ENCODE measurements around the gene EFCAB7.

Gene EFCAB7, protein sequence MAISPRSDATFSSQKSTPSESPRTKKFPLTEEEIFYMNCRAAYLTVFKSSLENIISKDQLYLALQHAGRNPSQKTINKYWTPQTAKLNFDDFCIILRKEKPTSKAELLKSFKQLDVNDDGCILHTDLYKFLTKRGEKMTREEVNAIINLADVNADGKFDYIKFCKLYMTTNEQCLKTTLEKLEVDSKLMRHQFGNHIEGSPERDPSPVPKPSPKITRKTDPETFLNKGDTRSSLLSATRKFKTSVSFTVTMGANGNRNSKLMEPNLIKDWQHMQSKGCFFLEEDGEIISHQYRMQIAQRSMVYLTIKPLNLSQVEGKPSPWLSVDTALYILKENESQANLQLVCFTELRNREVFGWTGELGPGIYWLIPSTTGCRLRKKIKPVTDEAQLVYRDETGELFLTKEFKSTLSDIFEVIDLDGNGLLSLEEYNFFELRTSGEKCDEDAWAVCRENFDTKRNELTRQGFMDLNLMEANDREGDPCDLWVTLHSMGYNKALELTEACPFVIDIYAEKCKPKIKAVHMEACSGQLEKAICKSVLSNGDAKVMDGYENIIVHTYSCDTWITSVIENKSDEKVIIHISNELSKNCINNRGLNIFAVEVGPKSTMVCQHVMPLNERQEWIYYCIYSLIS

DNA sequence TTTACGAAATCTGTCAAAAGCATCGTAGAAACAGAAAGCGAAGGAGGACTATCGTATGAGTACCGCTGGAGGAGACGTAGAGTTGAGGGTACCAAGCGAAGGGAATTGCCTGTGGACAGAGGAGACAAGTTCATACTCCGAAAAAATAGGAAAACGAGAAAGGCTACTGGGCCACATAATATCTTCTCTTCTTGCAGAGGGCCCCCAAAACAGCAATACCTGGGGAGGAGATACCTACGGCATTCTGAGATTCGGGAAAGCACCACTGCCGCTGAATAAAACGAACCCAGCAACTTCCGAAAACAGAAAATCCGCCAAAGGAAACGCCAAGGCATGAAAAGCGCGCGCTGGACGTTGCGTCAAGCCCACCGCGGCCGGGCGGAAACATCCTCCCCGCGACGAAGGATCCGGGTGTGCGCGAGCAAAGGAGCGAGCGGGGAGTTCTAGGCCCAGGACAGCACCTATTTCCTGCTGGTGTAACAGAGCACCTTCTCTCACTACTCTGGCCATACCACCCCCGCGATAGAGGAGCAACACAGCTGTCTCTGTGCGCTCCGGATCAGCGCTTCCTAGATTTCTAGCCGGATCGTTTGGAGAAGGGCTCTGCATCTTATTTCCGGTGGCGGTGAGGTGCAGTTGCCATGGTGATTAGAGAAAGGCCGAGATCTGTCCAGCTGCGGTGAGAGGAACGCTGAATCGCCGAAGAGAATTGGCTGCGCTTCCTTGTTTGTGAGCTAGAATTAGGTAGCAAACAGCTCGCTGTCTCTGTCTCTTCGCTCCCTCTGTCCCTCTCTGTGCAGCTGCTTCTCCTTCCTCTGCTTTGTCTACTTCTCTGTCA, at the start of gene EFCAB7, which contains the start of gene ITGB3BP:
EFCAB7 (plus strand) TSS at position 635 of the 838 bp plus-strand sequence. CDS start 2,048 bp downstream, outside the sequence.
ITGB3BP (minus strand) TSS at position 335 of the 838 bp plus-strand sequence; CDS start at position 243, 92 bp downstream.
- POLR2A ChIA-PET: interaction anchor here (0.6 to 2.0 kb wide), 4 partner anchors 15 to 203 kb away, joined by 3 to 4 read pairs (median 4); partner anchors contain the start of gene FOXD3
- no peak for TF ChIP-seq ZNF37A (tag by site-specific recombination; IDR thresholded peaks at IDR 0.05)
- TF ChIP-seq ZBTB26 (tag by site-specific recombination; optimal IDR thresholded peaks at IDR 0.05): peak; percentile 99
- TF ChIP-seq, protein P1, sequence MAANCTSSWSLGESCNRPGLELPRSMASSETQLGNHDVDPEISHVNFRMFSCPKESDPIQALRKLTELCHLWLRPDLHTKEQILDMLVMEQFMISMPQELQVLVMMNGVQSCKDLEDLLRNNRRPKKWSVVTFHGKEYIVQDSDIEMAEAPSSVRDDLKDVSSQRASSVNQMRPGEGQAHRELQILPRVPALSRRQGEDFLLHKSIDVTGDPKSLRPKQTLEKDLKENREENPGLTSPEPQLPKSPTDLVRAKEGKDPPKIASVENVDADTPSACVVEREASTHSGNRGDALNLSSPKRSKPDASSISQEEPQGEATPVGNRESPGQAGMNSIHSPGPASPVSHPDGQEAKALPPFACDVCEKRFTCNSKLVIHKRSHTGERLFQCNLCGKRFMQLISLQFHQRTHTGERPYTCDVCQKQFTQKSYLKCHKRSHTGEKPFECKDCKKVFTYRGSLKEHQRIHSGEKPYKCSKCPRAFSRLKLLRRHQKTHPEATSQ (tag by site-specific recombination; IDR thresholded peaks at IDR 0.05): peak; percentile 100
- peak; percentile 100 for TF ChIP-seq ZNF2 (tag by site-specific recombination; IDR thresholded peaks at IDR 0.05)
- TF ChIP-seq, protein P2, sequence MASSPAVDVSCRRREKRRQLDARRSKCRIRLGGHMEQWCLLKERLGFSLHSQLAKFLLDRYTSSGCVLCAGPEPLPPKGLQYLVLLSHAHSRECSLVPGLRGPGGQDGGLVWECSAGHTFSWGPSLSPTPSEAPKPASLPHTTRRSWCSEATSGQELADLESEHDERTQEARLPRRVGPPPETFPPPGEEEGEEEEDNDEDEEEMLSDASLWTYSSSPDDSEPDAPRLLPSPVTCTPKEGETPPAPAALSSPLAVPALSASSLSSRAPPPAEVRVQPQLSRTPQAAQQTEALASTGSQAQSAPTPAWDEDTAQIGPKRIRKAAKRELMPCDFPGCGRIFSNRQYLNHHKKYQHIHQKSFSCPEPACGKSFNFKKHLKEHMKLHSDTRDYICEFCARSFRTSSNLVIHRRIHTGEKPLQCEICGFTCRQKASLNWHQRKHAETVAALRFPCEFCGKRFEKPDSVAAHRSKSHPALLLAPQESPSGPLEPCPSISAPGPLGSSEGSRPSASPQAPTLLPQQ (tag by site-specific recombination; IDR thresholded peaks at IDR 0.05): peak; percentile 97
- TF ChIP-seq ZNF501 (tag by site-specific recombination; IDR thresholded peaks at IDR 0.05): peak; percentile 100
- TF ChIP-seq, protein P3, sequence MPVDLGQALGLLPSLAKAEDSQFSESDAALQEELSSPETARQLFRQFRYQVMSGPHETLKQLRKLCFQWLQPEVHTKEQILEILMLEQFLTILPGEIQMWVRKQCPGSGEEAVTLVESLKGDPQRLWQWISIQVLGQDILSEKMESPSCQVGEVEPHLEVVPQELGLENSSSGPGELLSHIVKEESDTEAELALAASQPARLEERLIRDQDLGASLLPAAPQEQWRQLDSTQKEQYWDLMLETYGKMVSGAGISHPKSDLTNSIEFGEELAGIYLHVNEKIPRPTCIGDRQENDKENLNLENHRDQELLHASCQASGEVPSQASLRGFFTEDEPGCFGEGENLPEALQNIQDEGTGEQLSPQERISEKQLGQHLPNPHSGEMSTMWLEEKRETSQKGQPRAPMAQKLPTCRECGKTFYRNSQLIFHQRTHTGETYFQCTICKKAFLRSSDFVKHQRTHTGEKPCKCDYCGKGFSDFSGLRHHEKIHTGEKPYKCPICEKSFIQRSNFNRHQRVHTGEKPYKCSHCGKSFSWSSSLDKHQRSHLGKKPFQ (tag by site-specific recombination; IDR thresholded peaks at IDR 0.05): peak; percentile 84
- TF ChIP-seq ZEB2 (tag by site-specific recombination; IDR thresholded peaks at IDR 0.05): peak; percentile 94
- TF ChIP-seq, protein P4, sequence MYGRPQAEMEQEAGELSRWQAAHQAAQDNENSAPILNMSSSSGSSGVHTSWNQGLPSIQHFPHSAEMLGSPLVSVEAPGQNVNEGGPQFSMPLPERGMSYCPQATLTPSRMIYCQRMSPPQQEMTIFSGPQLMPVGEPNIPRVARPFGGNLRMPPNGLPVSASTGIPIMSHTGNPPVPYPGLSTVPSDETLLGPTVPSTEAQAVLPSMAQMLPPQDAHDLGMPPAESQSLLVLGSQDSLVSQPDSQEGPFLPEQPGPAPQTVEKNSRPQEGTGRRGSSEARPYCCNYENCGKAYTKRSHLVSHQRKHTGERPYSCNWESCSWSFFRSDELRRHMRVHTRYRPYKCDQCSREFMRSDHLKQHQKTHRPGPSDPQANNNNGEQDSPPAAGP (tag by site-specific recombination; IDR thresholded peaks at IDR 0.05): peak; percentile 99
- no peak for TF ChIP-seq ZNF677 (tag by site-specific recombination; IDR thresholded peaks at IDR 0.05)
- no peak for TF ChIP-seq ZNF530 (tag by site-specific recombination; IDR thresholded peaks at IDR 0.05; ENCODE audit: low read depth)
- TF ChIP-seq KLF10 (tag by site-specific recombination; IDR thresholded peaks at IDR 0.05): peak; percentile 67; the same call in 1 of the 2 replicates
- peak; percentile 87 for TF ChIP-seq ZNF843 (tag by site-specific recombination; IDR thresholded peaks at IDR 0.05)
- TF ChIP-seq ZSCAN30 (tag by site-specific recombination; IDR thresholded peaks at IDR 0.05): peak; percentile 97
- no peak for TF ChIP-seq ZNF514 (tag by site-specific recombination; IDR thresholded peaks at IDR 0.05)
- TF ChIP-seq ZNF211 (tag by site-specific recombination; IDR thresholded peaks at IDR 0.05; ENCODE audit: low read depth): peak; percentile 65; the same call in 1 of the 2 replicates
- TF ChIP-seq SALL2 (tag by site-specific recombination; IDR thresholded peaks at IDR 0.05; ENCODE audit: borderline replicate concordance): peak; percentile 95; the same call in 1 of the 2 replicates
- TF ChIP-seq, protein P5, sequence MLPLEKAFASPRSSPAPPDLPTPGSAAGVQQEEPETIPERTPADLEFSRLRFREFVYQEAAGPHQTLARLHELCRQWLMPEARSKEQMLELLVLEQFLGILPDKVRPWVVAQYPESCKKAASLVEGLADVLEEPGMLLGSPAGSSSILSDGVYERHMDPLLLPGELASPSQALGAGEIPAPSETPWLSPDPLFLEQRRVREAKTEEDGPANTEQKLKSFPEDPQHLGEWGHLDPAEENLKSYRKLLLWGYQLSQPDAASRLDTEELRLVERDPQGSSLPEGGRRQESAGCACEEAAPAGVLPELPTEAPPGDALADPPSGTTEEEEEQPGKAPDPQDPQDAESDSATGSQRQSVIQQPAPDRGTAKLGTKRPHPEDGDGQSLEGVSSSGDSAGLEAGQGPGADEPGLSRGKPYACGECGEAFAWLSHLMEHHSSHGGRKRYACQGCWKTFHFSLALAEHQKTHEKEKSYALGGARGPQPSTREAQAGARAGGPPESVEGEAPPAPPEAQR (tag by site-specific recombination; IDR thresholded peaks at IDR 0.05): peak; percentile 97
- TF ChIP-seq SP3 (tag by site-specific recombination; IDR thresholded peaks at IDR 0.05): peak; percentile 80
- peak; percentile 89 for TF ChIP-seq GFI1B (tag by site-specific recombination; IDR thresholded peaks at IDR 0.05)
- peak; percentile 98 for TF ChIP-seq MZF1 (tag by site-specific recombination; IDR thresholded peaks at IDR 0.05; ENCODE audit: borderline replicate concordance)
- peak; percentile 78; the same call in 1 of the 2 replicates for TF ChIP-seq ZNF23 (tag by site-specific recombination; IDR thresholded peaks at IDR 0.05; ENCODE audit: borderline replicate concordance)
- TF ChIP-seq ZNF391 (tag by site-specific recombination; IDR thresholded peaks at IDR 0.05; ENCODE audit: borderline replicate concordance, low read depth): peak; percentile 99; the same call in 1 of the 2 replicates
- TF ChIP-seq, protein P6, sequence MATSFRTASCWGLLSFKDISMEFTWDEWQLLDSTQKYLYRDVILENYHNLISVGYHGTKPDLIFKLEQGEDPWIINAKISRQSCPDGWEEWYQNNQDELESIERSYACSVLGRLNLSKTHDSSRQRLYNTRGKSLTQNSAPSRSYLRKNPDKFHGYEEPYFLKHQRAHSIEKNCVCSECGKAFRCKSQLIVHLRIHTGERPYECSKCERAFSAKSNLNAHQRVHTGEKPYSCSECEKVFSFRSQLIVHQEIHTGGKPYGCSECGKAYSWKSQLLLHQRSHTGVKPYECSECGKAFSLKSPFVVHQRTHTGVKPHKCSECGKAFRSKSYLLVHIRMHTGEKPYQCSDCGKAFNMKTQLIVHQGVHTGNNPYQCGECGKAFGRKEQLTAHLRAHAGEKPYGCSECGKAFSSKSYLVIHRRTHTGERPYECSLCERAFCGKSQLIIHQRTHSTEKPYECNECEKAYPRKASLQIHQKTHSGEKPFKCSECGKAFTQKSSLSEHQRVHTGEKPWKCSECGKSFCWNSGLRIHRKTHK (tag by site-specific recombination; IDR thresholded peaks at IDR 0.05): no peak

More for the DNA sequence above, at the start of gene EFCAB7, which contains the start of gene ITGB3BP:
- Histone ChIP-seq H3K27ac (ENCODE audit: extremely low read depth, low read depth, low read length) (peak within 1 kb of the TSS; percentile 74), H3K4me1 (ENCODE audit: control insufficient read depth, insufficient read depth, low read length) (peaks cover 4% of the 10 kb centered on the region; the same call in 1 of the 2 replicates), H3K36me3 (ENCODE audit: control insufficient read depth in 2 of 2, insufficient read depth in 1 of 2, low read length in 2 of 2) (peaks cover 7 to 15% of the 10 kb centered on the region in 2 experiments; a peak in 2 of 3 replicates), H3K9me3 (ENCODE audit: control insufficient read depth, insufficient read depth, low read depth, low read length) (no peaks in the 10 kb centered on the region), H3K4me3 (ENCODE audit: low read depth, low read length) (peak within 1 kb of the TSS; percentile 77)
- CTCF ChIA-PET: interaction anchor here (1.1 to 1.9 kb wide), 2 partner anchors 14 to 196 kb away, joined by 3 to 8 read pairs; no protein-coding TSS in a partner anchor
